Neural progenitor cell (in vitro differentiated cells): ENCODE measurements around the gene HCN1. TPM values are rescaled to one million over a fixed set of nuclear protein-coding genes. Genes with fewer than 3 reads are reported as not detected.
"Not testable (repeated sequence)": the region's sequence is repeated elsewhere in the genome, so short reads cannot be mapped to it uniquely, and the experiment has no call there.

ENCODE experiments used
- DNase-seq: peaks from one replicate; pipeline ENCODE4 v3.0.0-alpha.2; 2016; ENCODE audit warnings: low spot score
- H2AFZ ChIP-seq: fragments of 200-600 bp; sonication (generic); replicated peaks from 2 replicates; pipeline ENCODE4 v1.6.1; 2016; ENCODE audit warnings: antibody characterized with exemption
- H3F3A ChIP-seq: fragments of 200-600 bp; sonication (generic); 2 replicates; pipeline ENCODE4 v1.6.1; 2016; ENCODE audit warnings: antibody characterized with exemption, low read depth
- H3K27ac ChIP-seq: fragments of 200-600 bp; sonication (generic); 2 replicates; pipeline ENCODE4 v1.5.1; 2016; ENCODE audit warnings: mild to moderate bottlenecking
- H3K27me3 ChIP-seq: fragments of 200-600 bp; sonication (generic); 2 replicates; pipeline ENCODE4 v1.6.1; 2016; ENCODE audit warnings: mild to moderate bottlenecking, moderate library complexity
- H3K36me3 ChIP-seq: fragments of 200-600 bp; sonication (generic); 2 replicates; pipeline ENCODE4 v1.5.1; 2016
- H3K4me1 ChIP-seq: fragments of 200-600 bp; sonication (generic); 2 replicates; pipeline ENCODE4 v1.6.1; 2016; ENCODE audit warnings: mixed run types
- H3K4me2 ChIP-seq: fragments of 200-600 bp; sonication (generic); 2 replicates; pipeline ENCODE4 v1.6.1; 2016
- H3K4me3 ChIP-seq: fragments of 200-600 bp; sonication (generic); 2 replicates; pipeline ENCODE4 v1.5.1; 2016
- H3K79me2 ChIP-seq: fragments of 200-600 bp; sonication (generic); 2 replicates; pipeline ENCODE4 v1.6.1; 2016; ENCODE audit warnings: low read depth
- H3K9ac ChIP-seq: fragments of 200-600 bp; sonication (generic); 2 replicates; pipeline ENCODE4 v1.6.1; 2016
- H3K9me3 ChIP-seq: fragments of 200-600 bp; sonication (generic); 2 replicates; pipeline ENCODE4 v1.5.1; 2016; ENCODE audit warnings: low read depth
- H4K20me1 ChIP-seq: fragments of 200-600 bp; sonication (generic); 2 replicates; pipeline ENCODE4 v1.6.1; 2016; ENCODE audit warnings: low read depth
- H3K27ac Mint-ChIP-seq: 3 replicates; pipeline ENCODE4 v1.8.0; 2021; ENCODE audit warnings: mixed read lengths
- H3K27me3 Mint-ChIP-seq: 2 replicates; pipeline ENCODE4 v1.8.0; 2022; ENCODE audit warnings: low read depth, mild to moderate bottlenecking, inconsistent platforms, moderate library complexity, mixed read lengths; ENCODE audit not compliant: insufficient read depth
- H3K36me3 Mint-ChIP-seq: 3 replicates; pipeline ENCODE4 v1.8.0; 2021; ENCODE audit warnings: mixed read lengths
- H3K4me1 Mint-ChIP-seq: 3 replicates; pipeline ENCODE4 v1.8.0; 2021; ENCODE audit warnings: mixed read lengths
- H3K4me3 Mint-ChIP-seq: 3 replicates; pipeline ENCODE4 v1.8.0; 2021; ENCODE audit warnings: mild to moderate bottlenecking, moderate library complexity, mixed read lengths
- H3K9me3 Mint-ChIP-seq: 3 replicates; pipeline ENCODE4 v1.8.0; 2020; ENCODE audit warnings: mixed read lengths
- EZH2 ChIP-seq: fragments of 200-600 bp; sonication (generic); IDR thresholded peaks from 2 replicates; pipeline ENCODE4 v1.6.1; 2017; ENCODE audit warnings: antibody characterized with exemption, mild to moderate bottlenecking, moderate library complexity
- EZH2phosphoT487 ChIP-seq: fragments of 200-600 bp; sonication (generic); IDR thresholded peaks from 2 replicates; pipeline ENCODE4 v1.6.1; 2017; ENCODE audit warnings: antibody characterized with exemption
- total RNA-seq: library from RNA; depleted of rRNA; stranded (reverse); fragments of >200 nt; gene quantifications from 2 replicates; pipeline ENCODE4 v1.2.3, GENCODE V29; 2015; ENCODE audit warnings: low replicate concordance
- TF ChIP-seq, protein P1 (sequence below): fragments of 200-600 bp; sonication (generic); IDR thresholded peaks from 2 replicates; pipeline ENCODE4 v1.5.1; 2017; ENCODE audit warnings: antibody characterized with exemption, mild to moderate bottlenecking

The HCN1 gene
- total RNA-seq, 1 donor from 2014 or later = not detected

DNA sequence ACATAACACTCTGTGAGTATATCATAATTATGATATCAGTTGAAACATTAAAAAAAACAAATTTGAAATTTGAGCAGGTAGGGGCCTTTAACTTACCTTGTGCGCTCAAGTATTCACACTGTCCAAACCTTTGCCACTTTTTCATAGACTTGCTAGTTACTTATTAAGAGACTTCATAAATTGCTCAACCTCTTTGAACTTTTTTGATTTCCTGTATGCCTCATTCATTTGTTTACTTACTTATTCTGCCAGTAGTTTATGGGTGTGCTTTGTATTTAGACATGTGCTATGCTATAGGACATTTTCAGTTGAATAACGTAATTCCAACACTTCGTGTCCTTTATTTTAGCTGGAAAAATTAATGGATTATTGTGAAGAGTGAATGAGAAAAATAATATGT, 204.8 kb downstream of the HCN1 start:
- H3K36me3 Mint-ChIP-seq = no peaks in the 10 kb centered on the region
- Histone ChIP-seq H3K27me3 (no peaks in the 10 kb centered on the region), H2AFZ (no peak overlapping the region), H3K27ac (no peak overlapping the region), H3K9me3 (no peaks in the 10 kb centered on the region), H3K9ac (no peak overlapping the region), H3K79me2 (no peaks in the 10 kb centered on the region), H3K4me2 (no peak overlapping the region), H3K4me3 (no peak overlapping the region), H3K36me3 (no peaks in the 10 kb centered on the region), H3K4me1 (no peaks in the 10 kb centered on the region), H3F3A (no peaks in the 10 kb centered on the region), H4K20me1 (no peaks in the 10 kb centered on the region)
- no peak for TF ChIP-seq EZH2phosphoT487
- TF ChIP-seq, protein P1, sequence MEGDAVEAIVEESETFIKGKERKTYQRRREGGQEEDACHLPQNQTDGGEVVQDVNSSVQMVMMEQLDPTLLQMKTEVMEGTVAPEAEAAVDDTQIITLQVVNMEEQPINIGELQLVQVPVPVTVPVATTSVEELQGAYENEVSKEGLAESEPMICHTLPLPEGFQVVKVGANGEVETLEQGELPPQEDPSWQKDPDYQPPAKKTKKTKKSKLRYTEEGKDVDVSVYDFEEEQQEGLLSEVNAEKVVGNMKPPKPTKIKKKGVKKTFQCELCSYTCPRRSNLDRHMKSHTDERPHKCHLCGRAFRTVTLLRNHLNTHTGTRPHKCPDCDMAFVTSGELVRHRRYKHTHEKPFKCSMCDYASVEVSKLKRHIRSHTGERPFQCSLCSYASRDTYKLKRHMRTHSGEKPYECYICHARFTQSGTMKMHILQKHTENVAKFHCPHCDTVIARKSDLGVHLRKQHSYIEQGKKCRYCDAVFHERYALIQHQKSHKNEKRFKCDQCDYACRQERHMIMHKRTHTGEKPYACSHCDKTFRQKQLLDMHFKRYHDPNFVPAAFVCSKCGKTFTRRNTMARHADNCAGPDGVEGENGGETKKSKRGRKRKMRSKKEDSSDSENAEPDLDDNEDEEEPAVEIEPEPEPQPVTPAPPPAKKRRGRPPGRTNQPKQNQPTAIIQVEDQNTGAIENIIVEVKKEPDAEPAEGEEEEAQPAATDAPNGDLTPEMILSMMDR = no peak
- no peak for TF ChIP-seq EZH2
- no peaks in the 10 kb centered on the region for H3K4me1 Mint-ChIP-seq
- H3K27me3 Mint-ChIP-seq = peaks cover 2% of the 10 kb centered on the region
- no peak overlapping the region for H3K27ac Mint-ChIP-seq
- no peak for DNase-seq
- H3K9me3 Mint-ChIP-seq = no peaks in the 10 kb centered on the region
- no peak overlapping the region for H3K4me3 Mint-ChIP-seq

DNA sequence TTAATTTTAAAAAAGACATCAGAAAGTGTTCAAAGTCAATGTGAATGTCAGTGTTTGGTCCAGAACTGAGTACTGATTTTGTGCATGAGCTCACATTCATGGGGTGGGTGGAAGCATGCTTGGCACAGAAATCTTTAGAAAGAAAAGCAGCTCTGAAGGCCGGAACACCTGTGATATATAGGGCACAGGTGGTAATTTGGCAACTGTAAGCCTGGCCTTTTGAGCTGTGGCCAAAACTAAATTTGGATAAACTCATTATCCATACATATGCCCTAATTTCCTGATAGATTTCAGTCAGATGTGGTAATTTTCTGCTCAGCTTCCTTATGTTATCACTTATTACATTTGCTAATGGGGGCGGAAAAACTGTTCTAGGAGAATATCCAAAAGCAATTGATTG, 211.4 kb downstream of the HCN1 start:
- H3F3A ChIP-seq = no peaks in the 10 kb centered on the region
- H4K20me1 ChIP-seq = no peaks in the 10 kb centered on the region
- no peaks in the 10 kb centered on the region for H3K4me1 ChIP-seq
- no peaks in the 10 kb centered on the region for H3K27me3 ChIP-seq
- H3K36me3 ChIP-seq = no peaks in the 10 kb centered on the region
- H3K27ac Mint-ChIP-seq = no peak overlapping the region
- TF ChIP-seq, protein P1 = no peak
- no peak for TF ChIP-seq EZH2phosphoT487
- no peak for TF ChIP-seq EZH2
- H3K27me3 Mint-ChIP-seq = peaks cover 5% of the 10 kb centered on the region
- no peaks in the 10 kb centered on the region for H3K9me3 Mint-ChIP-seq
- H3K27ac ChIP-seq = no peak overlapping the region
- no peaks in the 10 kb centered on the region for H3K4me1 Mint-ChIP-seq
- no peak overlapping the region for H3K4me3 Mint-ChIP-seq
- H3K9me3 ChIP-seq = no peaks in the 10 kb centered on the region
- no peak overlapping the region for H3K9ac ChIP-seq
- H3K36me3 Mint-ChIP-seq = no peaks in the 10 kb centered on the region
- no peak overlapping the region for H3K4me3 ChIP-seq
- DNase-seq = no peak
- H3K4me2 ChIP-seq = no peak overlapping the region
- no peak overlapping the region for H2AFZ ChIP-seq
- H3K79me2 ChIP-seq = no peaks in the 10 kb centered on the region

DNA sequence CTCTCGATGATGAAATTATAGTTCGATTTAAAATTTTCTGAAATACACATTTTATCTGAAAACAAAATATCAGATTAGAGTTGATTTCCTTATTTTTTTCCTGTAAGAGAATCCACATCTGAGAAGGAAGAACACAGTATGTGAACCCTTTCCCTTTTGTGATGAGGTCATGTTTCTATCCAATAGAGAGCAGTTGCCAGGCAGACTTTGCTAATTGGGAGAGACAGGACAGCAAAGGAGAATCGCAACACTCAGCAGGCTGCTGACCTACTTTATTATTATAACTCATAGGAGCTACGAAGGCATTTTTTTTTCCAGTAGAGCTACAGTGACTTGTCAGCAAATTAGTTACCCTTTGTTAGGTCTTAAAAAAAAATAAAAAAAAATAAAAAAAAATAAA, 242.1 kb downstream of the HCN1 start:
- Histone ChIP-seq H3K4me1 (no peaks in the 10 kb centered on the region), H3K79me2 (no peaks in the 10 kb centered on the region), H3K36me3 (no peaks in the 10 kb centered on the region), H2AFZ (no peak overlapping the region), H3K4me2 (no peak overlapping the region), H4K20me1 (no peaks in the 10 kb centered on the region), H3F3A (no peaks in the 10 kb centered on the region), H3K9ac (no peak overlapping the region), H3K27ac (no peak overlapping the region), H3K27me3 (no peaks in the 10 kb centered on the region), H3K9me3 (no peaks in the 10 kb centered on the region), H3K4me3 (no peak overlapping the region)
- no peak for TF ChIP-seq EZH2phosphoT487
- TF ChIP-seq, protein P1 = no peak
- no peak for TF ChIP-seq EZH2
- Mint-ChIP-seq H3K36me3 (no peaks in the 10 kb centered on the region), H3K27ac (no peak overlapping the region), H3K9me3 (no peaks in the 10 kb centered on the region), H3K4me3 (no peak overlapping the region), H3K4me1 (peaks cover 4% of the 10 kb centered on the region), H3K27me3 (no peaks in the 10 kb centered on the region)
- peak; percentile 70 for DNase-seq

DNA sequence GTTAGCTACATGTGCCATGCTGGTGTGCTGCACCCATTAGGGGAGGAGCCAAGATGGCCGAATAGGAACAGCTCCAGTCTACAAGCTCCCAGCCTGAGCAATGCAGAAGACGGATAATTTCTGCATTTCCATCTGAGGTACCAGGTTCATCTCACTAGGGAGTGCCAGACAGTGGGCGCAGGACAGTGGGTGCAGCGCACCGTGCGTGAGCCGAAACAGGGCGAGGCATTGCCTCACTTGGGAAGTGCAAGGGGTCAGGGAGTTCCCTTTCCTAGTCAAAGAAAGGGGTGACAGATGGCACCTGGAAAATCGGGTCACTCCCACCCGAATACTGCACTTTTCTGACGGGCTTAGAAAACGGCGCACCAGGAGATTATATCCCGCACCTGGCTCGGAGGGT, 251.3 kb downstream of the HCN1 start:
- H3K4me3 ChIP-seq, H2AFZ ChIP-seq, H3K9ac ChIP-seq, H3F3A ChIP-seq, H3K9me3 Mint-ChIP-seq, H3K36me3 ChIP-seq, H3K36me3 Mint-ChIP-seq, H3K4me3 Mint-ChIP-seq, H3K9me3 ChIP-seq, H4K20me1 ChIP-seq, H3K27me3 ChIP-seq, H3K27me3 Mint-ChIP-seq, DNase-seq, H3K79me2 ChIP-seq, H3K4me1 ChIP-seq, H3K27ac Mint-ChIP-seq, H3K4me2 ChIP-seq, H3K4me1 Mint-ChIP-seq, H3K27ac ChIP-seq: not testable (repeated sequence)
